B cell (primary cell): ENCODE results near the gene BUB1. TPM values are rescaled to one million over a fixed set of nuclear protein-coding genes. Genes with fewer than 3 reads are reported as not detected.
A peak's percentile ranks its signal among the peaks of the same experiment; 100 is the strongest.

Source experiments
- ATAC-seq: fragments of 200-7000 bp; cut with Tn5 transposase; one replicate; pipeline ENCODE4 v1.10.0; 2021; ENCODE audit warnings: low read depth, mild to moderate bottlenecking, moderate number of reproducible peaks, moderate library complexity
- CTCF ChIA-PET: fragments of 350-600 bp; sonication (Branson Sonifier 250); formaldehyde crosslinking; loops from one replicate; lab custom pipeline; 2021; ENCODE audit warnings: antibody characterized with exemption, inconsistent platforms; lab: Charles Lee
- POLR2A ChIA-PET: fragments of 350-600 bp; sonication (Branson Sonifier 250); formaldehyde crosslinking; loops from one replicate; lab custom pipeline; 2021; ENCODE audit warnings: antibody characterized with exemption; lab: Charles Lee
- DNase-seq: peaks from one replicate; pipeline ENCODE4 v3.0.0; 2013
- H2AFZ ChIP-seq: 2 replicates; pipeline ENCODE4 v1.6.1; 2012; ENCODE audit warnings: mild to moderate bottlenecking, low read depth, low read length; ENCODE audit not compliant: insufficient read depth, poor library complexity, severe bottlenecking
- H3K27ac ChIP-seq, 2 donors: 1 replicate in 1 of 2; 2 replicates in 1 of 2; pipeline ENCODE4 v1.5.1; 2012 to 2013; ENCODE audit warnings: low read length in 2 of 2, mild to moderate bottlenecking in 2 of 2, moderate library complexity in 1 of 2
- H3K27me3 ChIP-seq, 4 experiments: fragments of 200-600 bp in 1 of 4; sonication (generic) in 1 of 4; replicated peaks in 1 of 4; 1 replicate in 2 of 4; 2 replicates in 2 of 4; pipeline versions ENCODE4 v1.6.1 to v1.7.0; 2013 to 2016; ENCODE audit warnings: low read length in 3 of 4, mild to moderate bottlenecking in 2 of 4, mixed read lengths in 1 of 4, moderate library complexity in 1 of 4; ENCODE audit not compliant: insufficient read depth in 4 of 4, control insufficient read depth in 3 of 4; ENCODE audit errors: control extremely low read depth in 1 of 4
- H3K36me3 ChIP-seq, 2 experiments: replicated peaks in 1 of 2; 1 replicate in 1 of 2; 2 replicates in 1 of 2; pipeline versions ENCODE4 v1.6.1 to v1.7.1; 2013; ENCODE audit warnings: low read length in 1 of 2; ENCODE audit not compliant: insufficient read depth in 2 of 2, control insufficient read depth in 1 of 2; ENCODE audit errors: control extremely low read depth in 1 of 2, extremely low read depth in 1 of 2
- H3K4me1 ChIP-seq, 2 donors: fragments of 200-600 bp in 1 of 2; sonication (generic) in 1 of 2; 1 replicate in 1 of 2; 2 replicates in 1 of 2; pipeline versions ENCODE4 v1.5.1 to v1.6.1; 2013 to 2017; ENCODE audit warnings: low read length in 2 of 2; ENCODE audit not compliant: control insufficient read depth in 2 of 2, insufficient read depth in 2 of 2
- H3K4me2 ChIP-seq: replicated peaks from 2 replicates; pipeline ENCODE3; 2012; ENCODE audit warnings: mild to moderate bottlenecking, low read depth, low read length; ENCODE audit not compliant: poor library complexity, severe bottlenecking
- H3K4me3 ChIP-seq, 5 experiments: fragments of 200-600 bp in 1 of 5; sonication (generic) in 1 of 5; 1 replicate in 3 of 5; 2 replicates in 2 of 5; pipeline versions ENCODE4 v1.5.1 to v1.7.0; 2011 to 2016; ENCODE audit warnings: low read length in 4 of 5, mild to moderate bottlenecking in 4 of 5, low read depth in 2 of 5, control low read depth in 1 of 5, moderate library complexity in 1 of 5; ENCODE audit not compliant: insufficient read depth in 1 of 5; ENCODE audit errors: control extremely low read depth in 1 of 5, extremely low read depth in 1 of 5
- H3K79me2 ChIP-seq: fragments of 200-600 bp; sonication (generic); one replicate; pipeline ENCODE4 v1.6.0; 2016; ENCODE audit warnings: low read length; ENCODE audit not compliant: control insufficient read depth, insufficient read depth
- H3K9ac ChIP-seq: fragments of 200-600 bp; sonication (generic); 2 replicates; pipeline ENCODE4 v1.6.1; 2017; ENCODE audit warnings: mild to moderate bottlenecking, low read length, moderate library complexity
- H3K9me3 ChIP-seq, 3 donors: one replicate each; pipeline versions ENCODE4 v1.6.1 to v1.7.1; 2013; ENCODE audit warnings: low read length in 2 of 3; ENCODE audit not compliant: control insufficient read depth in 2 of 3, insufficient read depth in 1 of 3; ENCODE audit errors: control extremely low read depth in 1 of 3
- H4K20me1 ChIP-seq: 2 replicates; pipeline ENCODE4 v1.6.0; 2012; ENCODE audit warnings: mild to moderate bottlenecking, low read length; ENCODE audit not compliant: insufficient read depth, control insufficient read depth, poor library complexity, severe bottlenecking
- H3K27ac Mint-ChIP-seq: one replicate; pipeline ENCODE4 v1.8.0; 2021; ENCODE audit warnings: mixed read lengths
- H3K27me3 Mint-ChIP-seq: one replicate; pipeline ENCODE4 v1.8.0; 2021; ENCODE audit warnings: mixed read lengths
- H3K4me1 Mint-ChIP-seq: one replicate; pipeline ENCODE4 v1.8.0; 2021; ENCODE audit warnings: mixed read lengths
- H3K4me3 Mint-ChIP-seq: one replicate; pipeline ENCODE4 v1.8.0; 2021; ENCODE audit warnings: mixed read lengths
- H3K9me3 Mint-ChIP-seq: one replicate; pipeline ENCODE4 v1.8.0; 2022; ENCODE audit warnings: mixed read lengths; ENCODE audit not compliant: insufficient read depth
- CTCF ChIP-seq: fragments of 200-600 bp; IDR thresholded peaks from one replicate; pipeline ENCODE4 v1.8.0; 2022; ENCODE audit warnings: antibody characterized with exemption, mild to moderate bottlenecking
- EZH2 ChIP-seq: IDR thresholded peaks from 2 replicates; pipeline ENCODE4 v1.6.1; 2012; ENCODE audit warnings: borderline replicate concordance, low read depth, mild to moderate bottlenecking, moderate library complexity, low read length; ENCODE audit not compliant: insufficient read depth, poor library complexity, severe bottlenecking
- WGBS: methylation state at CpG from one replicate; pipeline ENCODE4 v1.1.5; 2013; ENCODE audit warnings: missing lambda C conversion rate; ENCODE audit not compliant: insufficient coverage; 5-methylcytosine and 5-hydroxymethylcytosine counted together
- intact Hi-C: fragments of 100-400 bp; cut with micrococcal nuclease; formaldehyde crosslinking; loops from one replicate; pipeline ENCODE4 v1.10.0; 2022
- polyA plus RNA-seq: library from polyadenylated mRNA; depleted of rRNA; stranded (reverse); fragments of >200 nt; gene quantifications from 2 replicates; pipeline ENCODE4 v1.2.3, GENCODE V29; 2012
- total RNA-seq, 2 donors: library from RNA; stranded (reverse); fragments of 120-200 nt in 1 of 2; gene quantifications; 1 replicate in 1 of 2; 2 replicates in 1 of 2; pipeline versions ENCODE4 v1.2.3 to v1.2.4, GENCODE V29; 2013 to 2022

BUB1 gene
- total and polyA plus RNA-seq, 2 donors (not counting 1 experiment from before 2014, with no cell fraction given), result 0.85 to 2.0 TPM

GRCh38 chr2:110679865-110680264 lies 2.0 kb upstream of the BUB1 start:
- TF ChIP-seq EZH2 (no peak), CTCF (no peak)
- H3K4me3 ChIP-seq, result no peak overlapping the region
- CTCF ChIA-PET, result interaction anchor here (1.0 to 2.1 kb wide), 2 partner anchors 28 to 75 kb away, joined by 3 to 9 read pairs; no protein-coding TSS in a partner anchor
- no peaks in the 10 kb centered on the region for H4K20me1 ChIP-seq
- no peak overlapping the region for H3K27ac Mint-ChIP-seq
- H3K9ac ChIP-seq, result no peak overlapping the region
- H3K9me3 Mint-ChIP-seq, result no peaks in the 10 kb centered on the region
- H3K4me2 ChIP-seq, result no peak overlapping the region
- no peak overlapping the region for H2AFZ ChIP-seq
- POLR2A ChIA-PET, result no interaction called here
- H3K4me1 ChIP-seq, result peaks cover 28 to 30% of the 10 kb centered on the region in 2 donors
- peak overlapping the region; percentile 15 for H3K4me3 Mint-ChIP-seq
- no peaks in the 10 kb centered on the region for H3K27me3 ChIP-seq
- H3K79me2 ChIP-seq, result peaks cover 10% of the 10 kb centered on the region
- no peaks in the 10 kb centered on the region for H3K36me3 ChIP-seq
- H3K27ac ChIP-seq, result no peak overlapping the region
- no peak for ATAC-seq
- H3K4me1 Mint-ChIP-seq, result peaks cover 34% of the 10 kb centered on the region
- no peaks in the 10 kb centered on the region for H3K9me3 ChIP-seq
- H3K27me3 Mint-ChIP-seq, result no peaks in the 10 kb centered on the region
- no peak for DNase-seq
- intact Hi-C loops, result loop anchor here (2.0 to 10.0 kb wide), 3 partner anchors 439 to 1597 kb away; partner anchors contain the start of genes ANAPC1 and ZC3H6
- 96% methylated on average over 10 of the region's 12 CpGs for WGBS

- Mint-ChIP-seq H3K27ac (no peak overlapping the region), H3K27me3 (no peaks in the 10 kb centered on the region), H3K4me1 (peaks cover 38% of the 10 kb centered on the region), H3K9me3 (no peaks in the 10 kb centered on the region), H3K4me3 (peak overlapping the region; percentile 15)
- Histone ChIP-seq H3K4me1 (peaks cover 34 to 35% of the 10 kb centered on the region in 2 donors), H3K9ac (no peak overlapping the region), H3K79me2 (peaks cover 10% of the 10 kb centered on the region), H3K9me3 (no peaks in the 10 kb centered on the region), H3K36me3 (no peaks in the 10 kb centered on the region), H3K27ac (no peak overlapping the region), H3K27me3 (no peaks in the 10 kb centered on the region), H2AFZ (no peak overlapping the region), H4K20me1 (no peaks in the 10 kb centered on the region), H3K4me3 (peak overlapping the region in 1 of 5 experiments; percentile 97), H3K4me2 (peak overlapping the region; percentile 88)
- DNase-seq (peak; percentile 34), ATAC-seq (no peak)
- TF ChIP-seq CTCF, result peak; percentile 15
- no peak for TF ChIP-seq EZH2
- ChIA-PET CTCF (interaction anchor here (1.0 to 2.1 kb wide), 2 partner anchors 27 to 76 kb away, joined by 3 to 9 read pairs; no protein-coding TSS in a partner anchor), POLR2A (no interaction called here)
- WGBS, result 24% methylated on average over 4 of the region's 9 CpGs
- intact Hi-C loops, result loop anchor here (2.0 to 10.0 kb wide), 3 partner anchors 439 to 1598 kb away; partner anchors contain the start of genes ANAPC1 and ZC3H6
Measured at GRCh38 chr2:110679337-110679707, 1.5 kb upstream of the BUB1 start.
